NCI-H774 (cell line): ENCODE results near the gene ZSCAN26.
"Not testable (repeated sequence)": the region's sequence is repeated elsewhere in the genome, so short reads cannot be mapped to it uniquely, and the experiment has no call there.

Experiments
- DNase-seq: peaks from one replicate; lab custom pipeline; 2025; lab: John Stamatoyannopoulos, UW

The ZSCAN26 gene

DNA sequence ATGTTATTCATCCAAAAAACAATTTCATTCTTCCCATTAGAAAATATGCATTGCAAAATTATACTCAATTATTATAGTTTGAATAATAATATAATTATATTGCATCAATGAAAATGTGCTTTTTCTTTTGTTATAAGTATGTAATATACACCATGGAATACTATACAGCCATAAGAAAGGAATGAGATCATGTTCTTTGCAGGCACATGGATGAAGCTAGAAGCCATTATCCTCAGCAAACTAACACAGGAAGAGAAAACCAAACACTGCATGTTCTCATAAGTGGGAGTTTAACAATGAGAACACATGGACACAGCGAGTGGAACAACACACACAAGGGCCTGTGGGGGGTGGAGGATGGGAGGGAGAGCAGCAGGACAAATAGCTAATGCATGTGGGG is 9.9 kb upstream of the ZSCAN26 start:
- no peak for DNase-seq

- no peak for DNase-seq
These were observed 7.8 kb upstream of the ZSCAN26 start, which contains the start of gene NKAPL for GRCh38 chr6:28258877-28259777. NKAPL (plus strand) TSS chr6:28259297; CDS start chr6:28259372, 75 bp downstream.

GRCh38 chr6:28263922-28264321 is 3.0 kb upstream of the ZSCAN26 start:
- DNase-seq: no peak

DNA sequence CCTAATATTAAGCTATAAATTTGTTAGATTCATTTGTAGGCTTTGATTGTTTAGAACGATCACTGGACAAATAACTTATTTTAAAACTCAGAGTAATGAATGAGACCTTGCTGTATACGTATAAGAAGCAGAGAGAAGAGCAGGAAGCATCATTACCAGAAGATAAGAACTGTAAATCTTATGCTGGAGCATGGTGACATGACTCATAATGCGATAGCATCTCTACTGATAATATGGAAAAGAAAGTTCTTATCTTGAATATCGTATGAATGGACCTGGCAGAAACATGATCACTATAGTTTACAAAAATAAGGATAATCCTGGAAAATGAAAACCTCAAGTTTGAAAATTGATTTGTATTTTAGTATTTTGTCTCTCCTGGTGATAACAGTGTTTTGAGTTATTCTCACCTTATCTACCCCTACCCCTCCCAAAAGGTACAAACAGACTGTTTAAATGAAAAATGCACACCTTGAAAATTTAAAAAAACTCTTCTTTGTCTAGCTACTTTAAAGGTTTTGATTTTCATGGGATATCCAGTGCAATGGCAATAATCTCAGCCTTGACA is 2.0 kb upstream of the ZSCAN26 start:
- DNase-seq: no peak

- no peak for DNase-seq
These were observed 381 bp upstream of the ZSCAN26 start for GRCh38 chr6:28266563-28266961.

DNA sequence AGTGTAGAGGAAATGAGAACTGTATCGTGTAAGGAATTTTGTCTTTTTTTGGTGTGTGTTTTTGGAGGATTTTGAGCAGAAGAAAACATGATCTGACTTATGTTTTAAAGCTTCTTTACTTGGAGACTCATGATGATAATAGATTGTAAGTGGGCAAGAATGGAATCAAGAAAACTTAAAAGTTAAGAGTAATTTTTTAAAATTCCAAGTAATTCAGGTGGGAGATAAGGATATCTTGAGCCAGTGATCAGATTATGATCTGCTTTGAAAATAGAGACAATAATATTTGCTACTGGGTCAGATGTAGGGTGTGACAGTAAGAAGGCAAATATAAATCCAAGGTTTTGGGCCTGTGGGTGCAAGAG is 734 bp downstream of the ZSCAN26 start:
- no peak for DNase-seq

DNA sequence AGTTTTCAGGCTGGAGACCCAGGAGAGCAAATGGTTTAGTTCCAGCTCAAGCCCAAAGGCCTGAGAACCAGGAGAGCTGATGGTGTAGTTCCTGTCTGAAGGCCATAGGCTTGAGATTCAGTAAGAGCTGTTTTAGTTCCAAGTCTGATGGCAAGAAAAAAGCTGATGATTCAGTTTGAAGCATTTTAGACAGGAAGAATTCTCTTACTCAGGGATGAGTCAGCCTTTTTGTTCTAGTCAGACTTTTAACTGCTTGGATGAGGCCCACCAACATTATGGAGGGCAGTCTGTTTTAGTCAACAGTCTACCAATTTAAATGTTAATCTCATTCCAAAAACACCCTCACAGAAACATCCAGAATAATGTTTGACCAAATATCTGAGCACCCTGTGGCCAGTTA is 2.5 kb downstream of the ZSCAN26 start:
- DNase-seq: no peak

GRCh38 chr6:28274888-28275287 is 7.9 kb downstream of the ZSCAN26 start:
- DNase-seq: no peak

- DNase-seq: no peak
These were observed 10.8 kb downstream of the ZSCAN26 start for GRCh38 chr6:28277746-28278145.

DNA sequence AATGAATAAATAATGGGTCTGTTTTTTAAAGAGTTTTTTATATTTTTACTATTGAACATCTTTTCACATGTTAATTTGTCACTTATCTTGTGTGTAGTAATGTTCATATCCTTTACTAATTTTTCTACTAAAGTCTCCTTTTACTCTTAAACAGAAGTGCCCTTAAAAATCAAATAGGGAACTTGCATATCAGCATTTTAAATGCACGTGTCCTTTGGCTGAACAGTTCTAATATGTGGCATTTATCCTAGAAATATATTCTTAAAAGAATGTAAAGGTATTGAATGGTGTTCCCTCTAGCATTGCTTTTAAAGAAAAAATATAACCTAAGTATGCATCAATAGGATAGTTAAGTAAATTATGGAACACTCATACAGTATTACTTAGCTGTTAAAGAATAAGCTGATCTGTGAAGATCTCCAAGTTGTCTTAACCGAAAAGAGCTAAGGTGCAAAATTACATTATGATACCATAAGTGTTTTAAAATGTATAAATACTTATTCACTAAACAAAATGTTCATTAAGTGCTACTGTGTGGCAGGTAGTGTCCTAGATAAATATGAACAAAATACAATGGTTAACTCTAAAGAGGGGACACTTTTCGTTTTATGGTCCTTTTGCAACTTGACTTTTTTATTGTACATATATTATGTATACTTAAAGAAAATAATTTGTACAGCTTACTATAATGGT is 13.8 kb downstream of the ZSCAN26 start:
- no peak for DNase-seq

DNA sequence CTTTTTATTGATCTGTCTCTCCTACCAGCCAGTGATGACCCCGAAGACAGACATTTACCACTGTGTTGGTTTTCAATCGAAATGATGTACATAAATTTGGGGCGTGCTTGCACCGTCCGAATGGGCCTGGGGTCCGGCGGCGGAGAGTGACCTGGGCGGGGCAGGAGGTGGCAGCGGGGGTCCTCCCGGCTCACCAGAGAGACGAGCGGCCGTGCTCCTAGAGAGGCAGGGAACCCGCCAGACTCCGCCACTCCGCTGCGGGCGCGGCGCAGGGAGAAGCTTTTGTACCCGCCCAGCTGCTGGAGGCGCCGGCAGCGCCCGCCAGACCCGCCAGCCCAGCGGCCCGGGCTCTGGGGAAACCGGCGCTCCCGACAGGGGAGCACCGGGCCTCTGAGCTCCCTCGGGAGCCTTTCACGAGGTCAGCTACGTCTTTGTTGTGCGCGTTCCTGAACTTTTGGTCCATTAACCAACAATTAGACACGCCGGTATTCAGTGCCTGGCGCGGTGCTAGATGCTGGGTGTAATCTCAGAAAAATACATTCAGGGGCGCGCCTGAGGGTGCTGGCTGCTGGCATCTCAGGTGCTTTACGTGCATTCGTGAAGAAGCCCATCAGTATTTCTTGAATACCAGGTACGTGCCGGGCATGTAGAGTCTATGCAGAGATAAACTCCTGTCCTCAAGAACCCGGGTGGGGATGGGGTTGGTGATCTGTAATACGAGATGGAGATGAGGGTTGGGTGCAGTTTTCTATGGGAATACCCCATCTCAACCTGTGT is 14.5 kb downstream of the ZSCAN26 start, which contains the start of gene PGBD1:
Gene PGBD1 (plus strand): TSS at position 285 of the 777 bp plus-strand sequence. CDS start 2,242 bp downstream, outside the sequence.
- DNase-seq: peak; percentile 84

- no peak for DNase-seq
These were observed 16.0 kb downstream of the ZSCAN26 start for GRCh38 chr6:28282926-28283325.

GRCh38 chr6:28291573-28291972 is 24.6 kb downstream of the ZSCAN26 start:
- DNase-seq: no peak

- no peak for DNase-seq
These were observed 28.4 kb downstream of the ZSCAN26 start for GRCh38 chr6:28295326-28295725.

DNA sequence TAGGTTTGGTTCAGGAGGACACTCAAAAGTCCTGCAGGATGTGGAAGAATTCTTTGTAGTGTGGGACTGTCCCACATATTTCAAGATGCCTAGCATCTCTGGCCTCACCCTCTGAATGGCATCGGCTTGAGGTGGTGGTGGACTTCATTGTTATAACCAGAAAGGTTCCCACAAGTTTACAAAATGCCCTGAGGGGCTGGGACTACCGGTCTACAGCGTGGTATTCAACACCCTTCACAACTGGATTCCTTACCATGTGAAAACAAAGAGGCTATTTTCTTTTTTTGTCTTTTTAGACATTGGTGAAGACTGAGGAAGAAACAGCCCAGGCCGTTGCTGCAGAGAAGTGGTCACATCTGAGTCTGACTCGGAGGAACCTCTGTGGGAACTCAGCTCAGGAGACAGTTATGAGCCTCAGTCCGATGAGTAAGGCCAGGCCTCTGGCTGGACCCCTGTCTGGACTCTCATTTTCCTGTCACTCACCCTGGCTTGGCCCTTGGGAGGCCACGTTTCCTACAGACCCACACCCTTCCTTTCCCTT is 29.6 kb downstream of the ZSCAN26 start:
- DNase-seq: no peak

- no peak for DNase-seq
These were observed 36.6 kb downstream of the ZSCAN26 start for GRCh38 chr6:28303570-28303969.

DNA sequence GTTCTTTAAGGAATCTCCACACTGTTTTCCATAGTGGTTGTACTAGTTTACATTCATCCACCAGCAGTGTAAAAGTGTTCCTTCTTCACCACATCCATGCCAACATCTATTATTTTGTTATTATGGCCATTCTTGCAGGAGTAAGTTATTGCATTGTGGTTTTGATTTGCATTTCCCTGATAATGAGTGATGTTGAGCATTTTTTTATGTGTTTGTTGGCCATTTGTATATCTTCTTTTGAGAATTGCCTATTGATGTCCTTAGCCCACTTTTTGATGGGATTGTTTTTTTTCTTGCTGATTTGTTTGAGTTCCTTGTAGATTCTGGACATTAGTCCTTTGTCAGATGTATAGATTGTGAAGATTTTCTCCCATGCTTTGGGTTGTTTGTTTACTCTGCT is 39.4 kb downstream of the ZSCAN26 start:
- not testable (repeated sequence) for DNase-seq

GRCh38 chr6:28311139-28311823 is 44.3 kb downstream of the ZSCAN26 start:
- DNase-seq: no peak

DNA sequence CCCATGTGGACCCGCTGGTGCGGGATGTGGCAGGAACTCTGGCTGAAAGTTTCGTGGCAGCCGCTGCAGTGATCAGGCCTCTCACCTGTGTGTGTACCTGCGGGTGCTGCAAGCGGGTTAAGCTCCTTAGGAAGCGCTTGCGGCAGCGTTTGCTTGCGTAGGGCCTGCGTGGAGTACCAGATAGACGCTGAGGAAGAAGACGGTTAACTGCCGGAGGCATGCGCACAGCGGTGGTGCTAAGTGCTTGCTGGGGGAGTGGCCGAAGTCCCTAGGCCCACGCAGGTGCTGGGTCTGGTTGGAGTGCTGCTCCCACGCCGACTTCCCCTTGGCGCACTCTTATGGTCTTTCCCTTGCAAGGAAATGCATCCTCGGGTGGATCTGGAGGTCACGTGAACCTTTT is 46.0 kb downstream of the ZSCAN26 start:
- DNase-seq: no peak

- DNase-seq: no peak
These were observed 48.7 kb downstream of the ZSCAN26 start for GRCh38 chr6:28315628-28316027.

- DNase-seq: not testable (repeated sequence)
These were observed 50.9 kb downstream of the ZSCAN26 start for GRCh38 chr6:28317866-28318265.
